ENCODE measurements around the gene SLF1. TPM values are rescaled to one million over a fixed set of nuclear protein-coding genes. Genes with fewer than 3 reads are reported as not detected.

Gene SLF1
- total and polyA plus RNA-seq, 2 donors (not counting 1 experiment from before 2014, with no cell fraction given), result 3.5 to 15.2 TPM

GRCh38 chr5:94742852-94743251 lies 124.4 kb downstream of the SLF1 start:
- H3K4me1 Mint-ChIP-seq, result peaks cover 32% of the 10 kb centered on the region

DNA sequence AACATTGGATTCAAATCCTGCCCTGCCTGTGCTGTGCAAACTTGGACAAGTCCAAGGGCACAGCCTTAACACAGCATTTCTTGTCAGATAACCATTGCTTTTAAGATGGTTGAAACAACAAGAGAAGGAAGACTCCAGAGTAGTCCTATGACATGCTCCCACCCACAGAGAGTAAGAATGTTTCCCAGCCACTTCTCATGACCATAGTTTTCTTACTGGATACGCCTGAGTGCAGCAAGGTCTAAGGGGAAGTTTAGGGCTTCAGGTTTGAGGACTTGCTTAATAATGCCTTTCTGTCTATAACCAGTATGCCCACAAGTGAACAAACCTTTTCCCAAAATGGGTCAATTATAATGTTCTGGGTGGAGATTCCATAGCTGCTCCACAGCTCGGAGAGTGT lies 126.4 kb downstream of the SLF1 start:
- ATAC-seq (ENCODE audit: low read depth) (no peak), DNase-seq (no peak)
- H3K27ac Mint-ChIP-seq, result no peak overlapping the region
- Histone ChIP-seq H3K9ac (ENCODE audit: low read length) (no peak overlapping the region), H3K27me3 (replicated peaks in 1 of 4; ENCODE audit: control extremely low read depth in 1 of 4, control insufficient read depth in 3 of 4, insufficient read depth in 4 of 4, low read length in 3 of 4) (no peaks in the 10 kb centered on the region), H3K4me3 (ENCODE audit: control extremely low read depth in 1 of 5, extremely low read depth in 1 of 5, insufficient read depth in 1 of 5, low read depth in 2 of 5, low read length in 4 of 5) (no peak overlapping the region), H2AFZ (ENCODE audit: insufficient read depth, low read depth, low read length, poor library complexity, severe bottlenecking) (no peak overlapping the region), H3K36me3 (replicated peaks in 1 of 2; ENCODE audit: control extremely low read depth in 1 of 2, control insufficient read depth in 1 of 2, extremely low read depth in 1 of 2, insufficient read depth in 2 of 2, low read length in 1 of 2) (no peaks in the 10 kb centered on the region), H4K20me1 (ENCODE audit: control insufficient read depth, insufficient read depth, low read length, poor library complexity, severe bottlenecking) (no peaks in the 10 kb centered on the region), H3K79me2 (ENCODE audit: control insufficient read depth, insufficient read depth, low read length) (no peaks in the 10 kb centered on the region), H3K4me1 (ENCODE audit: control insufficient read depth in 2 of 2, insufficient read depth in 2 of 2, low read length in 2 of 2) (peaks cover 13 to 19% of the 10 kb centered on the region in 2 donors), H3K27ac (ENCODE audit: low read length in 2 of 2) (no peak overlapping the region), H3K4me2 (replicated peaks; ENCODE audit: low read depth, low read length, poor library complexity, severe bottlenecking) (no peak overlapping the region), H3K9me3 (ENCODE audit: control extremely low read depth in 1 of 3, control insufficient read depth in 2 of 3, insufficient read depth in 1 of 3, low read length in 2 of 3) (no peaks in the 10 kb centered on the region)
- TF ChIP-seq, protein P1, sequence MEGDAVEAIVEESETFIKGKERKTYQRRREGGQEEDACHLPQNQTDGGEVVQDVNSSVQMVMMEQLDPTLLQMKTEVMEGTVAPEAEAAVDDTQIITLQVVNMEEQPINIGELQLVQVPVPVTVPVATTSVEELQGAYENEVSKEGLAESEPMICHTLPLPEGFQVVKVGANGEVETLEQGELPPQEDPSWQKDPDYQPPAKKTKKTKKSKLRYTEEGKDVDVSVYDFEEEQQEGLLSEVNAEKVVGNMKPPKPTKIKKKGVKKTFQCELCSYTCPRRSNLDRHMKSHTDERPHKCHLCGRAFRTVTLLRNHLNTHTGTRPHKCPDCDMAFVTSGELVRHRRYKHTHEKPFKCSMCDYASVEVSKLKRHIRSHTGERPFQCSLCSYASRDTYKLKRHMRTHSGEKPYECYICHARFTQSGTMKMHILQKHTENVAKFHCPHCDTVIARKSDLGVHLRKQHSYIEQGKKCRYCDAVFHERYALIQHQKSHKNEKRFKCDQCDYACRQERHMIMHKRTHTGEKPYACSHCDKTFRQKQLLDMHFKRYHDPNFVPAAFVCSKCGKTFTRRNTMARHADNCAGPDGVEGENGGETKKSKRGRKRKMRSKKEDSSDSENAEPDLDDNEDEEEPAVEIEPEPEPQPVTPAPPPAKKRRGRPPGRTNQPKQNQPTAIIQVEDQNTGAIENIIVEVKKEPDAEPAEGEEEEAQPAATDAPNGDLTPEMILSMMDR (IDR thresholded peaks at IDR 0.05), result no peak
- no peak for TF ChIP-seq EZH2 (IDR thresholded peaks at IDR 0.05; ENCODE audit: borderline replicate concordance, insufficient read depth, low read depth, low read length, poor library complexity, severe bottlenecking)
- H3K27me3 Mint-ChIP-seq, result no peaks in the 10 kb centered on the region
- H3K4me1 Mint-ChIP-seq, result peaks cover 37% of the 10 kb centered on the region
- no peak overlapping the region for H3K4me3 Mint-ChIP-seq
- intact Hi-C loops (cut with micrococcal nuclease), result loop anchor here (10.0 kb wide), 1 partner anchor 100 kb away; no protein-coding TSS in a partner anchor
- no peaks in the 10 kb centered on the region for H3K9me3 Mint-ChIP-seq (ENCODE audit: insufficient read depth)
- POLR2A ChIA-PET, result no interaction called here
- CTCF ChIA-PET, result no interaction called here
- no CpG with 5 or more reads among the region's 2 CpGs for WGBS (ENCODE audit: insufficient coverage)

More at GRCh38 chr5:94742852-94743251, 124.4 kb downstream of the SLF1 start:
- no peak for ATAC-seq (ENCODE audit: low read depth)
- intact Hi-C loops (cut with micrococcal nuclease), result loop anchor here (10.0 kb wide), 1 partner anchor 102 kb away; no protein-coding TSS in a partner anchor
- WGBS (ENCODE audit: insufficient coverage), result no CpG with 5 or more reads among the region's 4 CpGs
- no peak overlapping the region for H3K9ac ChIP-seq (ENCODE audit: low read length)
- Mint-ChIP-seq H3K27ac (no peak overlapping the region), H3K9me3 (ENCODE audit: insufficient read depth) (no peaks in the 10 kb centered on the region), H3K4me3 (no peak overlapping the region), H3K27me3 (no peaks in the 10 kb centered on the region)
- H3K4me1 ChIP-seq (ENCODE audit: control insufficient read depth in 2 of 2, insufficient read depth in 2 of 2, low read length in 2 of 2), result peaks cover 11 to 19% of the 10 kb centered on the region in 2 donors
- no peaks in the 10 kb centered on the region for H3K27me3 ChIP-seq (replicated peaks in 1 of 4; ENCODE audit: control extremely low read depth in 1 of 4, control insufficient read depth in 3 of 4, insufficient read depth in 4 of 4, low read length in 3 of 4)
- no peak for DNase-seq
- H2AFZ ChIP-seq (ENCODE audit: insufficient read depth, low read depth, low read length, poor library complexity, severe bottlenecking), result no peak overlapping the region
- H4K20me1 ChIP-seq (ENCODE audit: control insufficient read depth, insufficient read depth, low read length, poor library complexity, severe bottlenecking), result no peaks in the 10 kb centered on the region
- H3K36me3 ChIP-seq (replicated peaks in 1 of 2; ENCODE audit: control extremely low read depth in 1 of 2, control insufficient read depth in 1 of 2, extremely low read depth in 1 of 2, insufficient read depth in 2 of 2, low read length in 1 of 2), result no peaks in the 10 kb centered on the region
- no peak overlapping the region for H3K27ac ChIP-seq (ENCODE audit: low read length in 2 of 2)
- H3K4me2 ChIP-seq (replicated peaks; ENCODE audit: low read depth, low read length, poor library complexity, severe bottlenecking), result no peak overlapping the region
- H3K79me2 ChIP-seq (ENCODE audit: control insufficient read depth, insufficient read depth, low read length), result no peaks in the 10 kb centered on the region
- no peak overlapping the region for H3K4me3 ChIP-seq (ENCODE audit: control extremely low read depth in 1 of 5, extremely low read depth in 1 of 5, insufficient read depth in 1 of 5, low read depth in 2 of 5, low read length in 4 of 5)
- ChIA-PET CTCF (interaction anchor here (0.6 to 0.7 kb wide), 2 partner anchors 81 to 276 kb away, joined by 3 to 5 read pairs; no protein-coding TSS in a partner anchor), POLR2A (interaction anchor here (0.6 kb wide), 1 partner anchor 212 kb away, joined by 4 read pairs; no protein-coding TSS in a partner anchor)
- no peak for TF ChIP-seq EZH2 (IDR thresholded peaks at IDR 0.05; ENCODE audit: borderline replicate concordance, insufficient read depth, low read depth, low read length, poor library complexity, severe bottlenecking)
- TF ChIP-seq, protein P1 (IDR thresholded peaks at IDR 0.05), result no peak
- no peaks in the 10 kb centered on the region for H3K9me3 ChIP-seq (ENCODE audit: control extremely low read depth in 1 of 3, control insufficient read depth in 2 of 3, insufficient read depth in 1 of 3, low read length in 2 of 3)

Measured in B cell (primary cell).